ENCODE measurements around the gene ALAD. TPM values are rescaled to one million over a fixed set of nuclear protein-coding genes. Genes with fewer than 3 reads are reported as not detected.
A peak's percentile ranks its signal among the peaks of the same experiment; 100 is the strongest.

The ALAD gene
- total RNA-seq, 4 donors from 2014 or later, result 17.3 to 34.2 (median 17.9) TPM

GRCh38 chr9:113425072-113425471 is 24.0 kb upstream of the ALAD start:
- 22 to 31% methylated on average over 2 of the region's 2 CpGs for WGBS, 2 donors (ENCODE audit: low coverage in 1 of 2)
- Histone ChIP-seq H3K36me3 (no peaks in the 10 kb centered on the region), H3K27ac (no peak overlapping the region), H3K27me3 (no peaks in the 10 kb centered on the region), H3K9me3 (no peaks in the 10 kb centered on the region), H3K4me1 (no peaks in the 10 kb centered on the region), H3K4me3 (no peak overlapping the region)
- TF ChIP-seq CTCF (IDR thresholded peaks at IDR 0.05), result no peak
- TF ChIP-seq POLR2A (IDR thresholded peaks at IDR 0.05), result no peak
- TF ChIP-seq EP300 (IDR thresholded peaks at IDR 0.05), result no peak
- no peak for TF ChIP-seq POLR2AphosphoS5 (IDR thresholded peaks at IDR 0.05)
- ATAC-seq, result no peak

GRCh38 chr9:113421726-113422125 is 20.6 kb upstream of the ALAD start:
- Histone ChIP-seq H3K4me3 (no peak overlapping the region), H3K27me3 (no peaks in the 10 kb centered on the region), H3K4me1 (no peaks in the 10 kb centered on the region), H3K9me3 (no peaks in the 10 kb centered on the region), H3K36me3 (no peaks in the 10 kb centered on the region), H3K27ac (no peak overlapping the region)
- 50 to 87% methylated on average over 3 of the region's 3 CpGs for WGBS, 2 donors (ENCODE audit: low coverage in 1 of 2)
- ATAC-seq, result no peak
- TF ChIP-seq POLR2AphosphoS5 (IDR thresholded peaks at IDR 0.05) (no peak), CTCF (IDR thresholded peaks at IDR 0.05) (no peak), POLR2A (IDR thresholded peaks at IDR 0.05) (no peak)

GRCh38 chr9:113417370-113417769 is 16.3 kb upstream of the ALAD start:
- H3K36me3 ChIP-seq, result no peaks in the 10 kb centered on the region
- no peaks in the 10 kb centered on the region for H3K27me3 ChIP-seq
- ATAC-seq, result no peak
- H3K4me3 ChIP-seq, result no peak overlapping the region
- H3K4me1 ChIP-seq, result no peaks in the 10 kb centered on the region
- TF ChIP-seq POLR2A (IDR thresholded peaks at IDR 0.05) (no peak), CTCF (IDR thresholded peaks at IDR 0.05) (no peak), POLR2AphosphoS5 (IDR thresholded peaks at IDR 0.05) (no peak), EP300 (IDR thresholded peaks at IDR 0.05) (no peak)
- H3K27ac ChIP-seq, result no peak overlapping the region
- 74 to 94% methylated on average over 2 to 3 of the region's 4 CpGs for WGBS, 2 donors (ENCODE audit: low coverage in 1 of 2)
- H3K9me3 ChIP-seq, result no peaks in the 10 kb centered on the region

- H3K36me3 ChIP-seq, result no peaks in the 10 kb centered on the region
- TF ChIP-seq EP300 (IDR thresholded peaks at IDR 0.05), result no peak
- no peaks in the 10 kb centered on the region for H3K27me3 ChIP-seq
- WGBS, 2 donors (ENCODE audit: low coverage in 1 of 2), result 49 to 54% methylated on average over 3 of the region's 3 CpGs
- no peak overlapping the region for H3K27ac ChIP-seq
- H3K9me3 ChIP-seq, result no peaks in the 10 kb centered on the region
- no peak overlapping the region for H3K4me3 ChIP-seq
- peaks cover 0 to 6% (median 0%) of the 10 kb centered on the region in 3 donors for H3K4me1 ChIP-seq
- ATAC-seq, result no peak
Measured at GRCh38 chr9:113416149-113416721, 15.2 kb upstream of the ALAD start.

GRCh38 chr9:113410207-113410864 is 9.3 kb upstream of the ALAD start, which contains the start of the genes C9orf43 and POLE3:
TSS of gene C9orf43 (plus strand) at chr9:113410747. CDS start at chr9:113413494, 2,747 bp downstream.
TSS of gene POLE3 (minus strand) at chr9:113410675. CDS start at chr9:113410293, 382 bp downstream.
- H3K36me3 ChIP-seq, result peaks cover 0 to 25% of the 10 kb centered on the region in 2 donors
- TF ChIP-seq CTCF (IDR thresholded peaks at IDR 0.05) (peak in 1 of 4 experiments; percentile 5), POLR2AphosphoS5 (IDR thresholded peaks at IDR 0.05) (peak; percentile 80), EP300 (IDR thresholded peaks at IDR 0.05) (no peak), POLR2A (IDR thresholded peaks at IDR 0.05) (peak; percentile 61 to 71)
- peak within 1 kb of the TSS; percentile 93 to 97 (median 94) for H3K27ac ChIP-seq
- WGBS, 2 donors (ENCODE audit: low coverage in 1 of 2), result 1 to 2% methylated on average over 15 to 20 of the region's 61 CpGs
- ATAC-seq, result peak; percentile 98
- no peaks in the 10 kb centered on the region for H3K9me3 ChIP-seq
- peak within 1 kb of the TSS; percentile 73 to 79 for H3K4me3 ChIP-seq
- peaks cover 2 to 35% (median 4%) of the 10 kb centered on the region in 3 donors for H3K4me1 ChIP-seq
- no peaks in the 10 kb centered on the region for H3K27me3 ChIP-seq

All from gastroesophageal sphincter (tissue), 4 donors.